ENCODE results near the gene HAGH. TPM values are rescaled to one million over a fixed set of nuclear protein-coding genes. Genes with fewer than 3 reads are reported as not detected.

HAGH gene
- total and polyA plus RNA-seq, 9 of the 15 experiments (the other 6 are each of a cell fraction or from before 2014, with no cell fraction given) = 0.46 to 35.1 (median 16.8) TPM

DNA sequence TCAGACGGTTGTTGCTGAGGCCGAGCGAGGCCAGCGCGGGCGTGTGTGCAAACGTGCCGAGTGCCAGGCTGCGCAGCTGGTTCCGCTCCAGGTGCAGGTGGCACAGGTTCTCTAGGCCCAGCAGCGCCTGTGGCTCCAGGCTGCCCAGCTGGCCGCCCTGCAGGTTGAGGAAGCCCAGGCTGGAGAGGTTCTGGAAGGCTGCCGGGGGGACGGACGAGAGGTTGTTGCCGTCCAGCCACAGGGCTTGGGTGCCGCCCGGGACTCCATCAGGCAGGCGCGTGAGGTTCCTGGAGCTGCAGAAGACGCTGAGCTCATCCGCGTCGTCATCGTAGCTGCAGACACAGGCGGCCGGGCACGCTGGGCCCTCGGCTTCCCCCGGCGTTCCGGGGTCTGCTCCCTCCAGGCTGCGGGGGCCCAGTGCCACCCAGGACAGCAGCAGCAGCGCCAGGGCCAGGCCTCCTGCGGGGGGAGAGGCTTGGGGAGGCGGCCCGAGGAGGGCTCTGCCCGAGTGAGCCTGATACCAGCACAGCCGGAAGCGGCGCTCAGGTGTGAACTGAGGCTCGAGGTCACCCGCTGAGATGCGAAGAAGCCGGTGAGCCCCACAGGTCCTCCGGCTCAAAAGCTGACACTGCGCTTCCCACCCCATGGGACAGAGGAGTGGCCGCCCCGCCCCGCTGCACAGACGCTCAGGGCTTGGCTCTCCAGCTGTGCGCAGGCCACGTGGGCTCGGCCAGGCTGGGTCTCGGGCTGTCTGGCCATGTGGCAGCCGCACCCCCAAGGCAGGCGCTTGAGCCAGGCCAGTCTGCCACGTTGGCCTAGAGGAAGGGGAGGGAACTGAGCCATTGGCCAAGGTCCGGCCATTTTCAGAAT is 34.4 kb downstream of the HAGH start:
- ATAC-seq (no peak; the same call in 2 of the 3 replicates), FAIRE-seq (no peak), DNase-seq (ENCODE audit: extremely low read depth in 1 of 4, low spot score in 3 of 4) (no peak)
- Histone ChIP-seq H3K36me3 (ENCODE audit: control insufficient read depth, insufficient read depth, low read length) (peaks cover 31% of the 10 kb centered on the region; the same call in 1 of the 3 replicates), H3K4me3 (no peak overlapping the region), H3K9ac (ENCODE audit: insufficient read depth in 1 of 2, low read depth in 2 of 2, low read length in 2 of 2) (no peak overlapping the region), H3K79me2 (ENCODE audit: control insufficient read depth, insufficient read depth, low read length) (peaks cover 1% of the 10 kb centered on the region; the same call in 1 of the 3 replicates), H3K27ac (ENCODE audit: extremely low read depth, low read depth, low read length) (no peak overlapping the region), H3K4me1 (replicated peaks in 1 of 2; ENCODE audit: control insufficient read depth in 2 of 2, insufficient read depth in 2 of 2, low read length in 2 of 2) (peaks cover 0 to 62% of the 10 kb centered on the region in 2 experiments; a peak in 2 of 5 replicates), H2AFZ (ENCODE audit: low read depth, low read length) (no peak overlapping the region), H3K9me1 (ENCODE audit: control insufficient read depth, insufficient read depth, low read length) (no peaks in the 10 kb centered on the region), H3K27me3 (ENCODE audit: control insufficient read depth in 2 of 2, insufficient read depth in 2 of 2, low read length in 2 of 2) (no peaks in the 10 kb centered on the region), H3K9me3 (replicated peaks; ENCODE audit: control insufficient read depth, insufficient read depth, low read depth, low read length) (no peaks in the 10 kb centered on the region), H3K4me2 (ENCODE audit: insufficient read depth, low read length) (no peak overlapping the region), H4K20me1 (replicated peaks; ENCODE audit: control insufficient read depth, insufficient read depth, low read length) (no peaks in the 10 kb centered on the region)
- intact Hi-C loops (cut with micrococcal nuclease) (no loop called here), in situ Hi-C loops (cut with MboI) (no loop called here)
- 0 out of 2 replicates have a peak, but pooled peaks have one; percentile 2 for TF ChIP-seq HNRNPL (IDR thresholded peaks at IDR 0.05; ENCODE audit: low read depth, low read length)
- TF ChIP-seq SPI1 (IDR thresholded peaks at IDR 0.05; ENCODE audit: borderline replicate concordance, low read depth, low read length) = no peak
- 87% methylated on average over 33 of the region's 59 CpGs for WGBS (ENCODE audit: insufficient coverage, low coverage, missing lambda C conversion rate)
- no TSS peak for BruUV-seq (replicated peaks)
- POLR2A ChIA-PET = interaction anchor here (0.5 to 1.3 kb wide), 6 partner anchors 7 to 172 kb away, joined by 3 to 7 read pairs (median 4); partner anchors contain the start of genes NUBP2 and SPSB3
- CTCF ChIA-PET (ENCODE audit: low intra/inter-chr PET ratio) = no interaction called here

DNA sequence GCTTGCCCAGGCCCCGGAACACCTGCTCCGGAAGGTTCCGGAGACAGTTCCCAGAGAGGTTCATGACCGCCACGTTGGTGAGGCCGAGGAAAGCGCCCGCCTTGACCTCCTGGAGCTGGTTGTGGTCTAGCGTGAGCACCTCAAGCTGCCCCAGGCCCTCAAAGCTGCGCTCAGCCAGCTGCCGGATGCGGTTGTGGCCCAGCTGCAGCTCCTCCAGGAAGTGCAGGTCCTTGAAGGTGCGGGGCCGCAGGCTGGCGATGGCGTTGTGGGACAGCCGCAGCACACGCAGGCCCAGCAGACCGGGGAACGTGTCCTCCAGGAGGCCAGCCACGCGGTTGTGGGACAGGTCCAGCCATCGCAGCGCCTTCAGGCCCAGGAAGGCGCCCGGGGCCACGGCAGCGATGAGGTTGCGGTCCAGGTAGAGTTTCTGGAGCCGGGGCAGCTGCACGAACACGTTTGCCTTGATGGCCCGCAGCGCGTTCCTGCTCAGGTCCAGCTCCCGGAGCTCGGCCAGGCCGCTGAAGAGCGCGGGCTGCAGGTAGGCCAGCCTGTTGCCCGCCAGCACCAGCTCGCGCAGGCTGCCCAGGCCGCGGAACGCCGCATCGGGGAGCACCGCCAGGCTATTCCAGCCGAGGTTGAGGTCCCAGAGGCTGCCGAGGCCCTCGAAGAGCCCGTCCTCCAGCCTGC is 35.2 kb downstream of the HAGH start:
- no TSS peak for BruUV-seq (replicated peaks)
- FAIRE-seq = no peak
- ATAC-seq = no peak
- WGBS (ENCODE audit: insufficient coverage, low coverage, missing lambda C conversion rate) = 93% methylated on average over 37 of the region's 53 CpGs
- peaks cover 38% of the 10 kb centered on the region; the same call in 1 of the 3 replicates for H3K36me3 ChIP-seq (ENCODE audit: control insufficient read depth, insufficient read depth, low read length)
- no peak overlapping the region for H2AFZ ChIP-seq (ENCODE audit: low read depth, low read length)
- in situ Hi-C loops (cut with MboI) = no loop called here
- H3K9ac ChIP-seq (ENCODE audit: insufficient read depth in 1 of 2, low read depth in 2 of 2, low read length in 2 of 2) = no peak overlapping the region
- H3K79me2 ChIP-seq (ENCODE audit: control insufficient read depth, insufficient read depth, low read length) = peaks cover 9% of the 10 kb centered on the region; the same call in 1 of the 3 replicates
- H3K4me1 ChIP-seq (replicated peaks in 1 of 2; ENCODE audit: control insufficient read depth in 2 of 2, insufficient read depth in 2 of 2, low read length in 2 of 2) = peaks cover 0 to 69% of the 10 kb centered on the region in 2 experiments; a peak in 2 of 5 replicates
- intact Hi-C loops (cut with micrococcal nuclease) = no loop called here
- H3K4me3 ChIP-seq = no peak overlapping the region
- H4K20me1 ChIP-seq (replicated peaks; ENCODE audit: control insufficient read depth, insufficient read depth, low read length) = no peaks in the 10 kb centered on the region
- TF ChIP-seq MECOM (CRISPR knock-in tag; IDR thresholded peaks at IDR 0.05) (no peak), ZNF146 (CRISPR knock-in tag; IDR thresholded peaks at IDR 0.05; ENCODE audit: unreplicated experiment) (no peak), NCOA1 (IDR thresholded peaks at IDR 0.05; ENCODE audit: low read depth) (no peak), IRF2 (CRISPR knock-in tag; IDR thresholded peaks at IDR 0.05) (no peak), STAT5B (CRISPR knock-in tag; IDR thresholded peaks at IDR 0.05) (no peak), ZNF12 (CRISPR knock-in tag; IDR thresholded peaks at IDR 0.05) (no peak), ZNF766 (CRISPR knock-in tag; conservative IDR thresholded peaks at IDR 0.05) (no peak), RBM22 (IDR thresholded peaks at IDR 0.05; ENCODE audit: low read depth, low read length, poor library complexity, severe bottlenecking) (no peak)
- TF ChIP-seq, protein P1, sequence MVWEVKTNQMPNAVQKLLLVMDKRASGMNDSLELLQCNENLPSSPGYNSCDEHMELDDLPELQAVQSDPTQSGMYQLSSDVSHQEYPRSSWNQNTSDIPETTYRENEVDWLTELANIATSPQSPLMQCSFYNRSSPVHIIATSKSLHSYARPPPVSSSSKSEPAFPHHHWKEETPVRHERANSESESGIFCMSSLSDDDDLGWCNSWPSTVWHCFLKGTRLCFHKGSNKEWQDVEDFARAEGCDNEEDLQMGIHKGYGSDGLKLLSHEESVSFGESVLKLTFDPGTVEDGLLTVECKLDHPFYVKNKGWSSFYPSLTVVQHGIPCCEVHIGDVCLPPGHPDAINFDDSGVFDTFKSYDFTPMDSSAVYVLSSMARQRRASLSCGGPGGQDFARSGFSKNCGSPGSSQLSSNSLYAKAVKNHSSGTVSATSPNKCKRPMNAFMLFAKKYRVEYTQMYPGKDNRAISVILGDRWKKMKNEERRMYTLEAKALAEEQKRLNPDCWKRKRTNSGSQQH (CRISPR knock-in tag; IDR thresholded peaks at IDR 0.05) = no peak
- POLR2A ChIA-PET = interaction anchor here (1.3 to 1.6 kb wide), 2 partner anchors 8 to 10 kb away, joined by 7 to 8 read pairs; partner anchors contain the start of genes NUBP2 and SPSB3
- no peak overlapping the region for H3K4me2 ChIP-seq (ENCODE audit: insufficient read depth, low read length)
- H3K9me1 ChIP-seq (ENCODE audit: control insufficient read depth, insufficient read depth, low read length) = no peaks in the 10 kb centered on the region
- no peaks in the 10 kb centered on the region for H3K9me3 ChIP-seq (replicated peaks; ENCODE audit: control insufficient read depth, insufficient read depth, low read depth, low read length)
- no peaks in the 10 kb centered on the region for H3K27me3 ChIP-seq (ENCODE audit: control insufficient read depth in 2 of 2, insufficient read depth in 2 of 2, low read length in 2 of 2)
- no peak for DNase-seq (ENCODE audit: extremely low read depth in 1 of 4, low spot score in 3 of 4)
- CTCF ChIA-PET (ENCODE audit: low intra/inter-chr PET ratio) = no interaction called here
- H3K27ac ChIP-seq (ENCODE audit: extremely low read depth, low read depth, low read length) = no peak overlapping the region

Measured in K562 (cell line).